Measurements from ENCODE around the gene TNFRSF4. TPM values are rescaled to one million over a fixed set of nuclear protein-coding genes. Genes with fewer than 3 reads are reported as not detected.

Gene TNFRSF4
- polyA plus RNA-seq, 5 donors = 2.0 to 5.8 (median 4.1) TPM

DNA sequence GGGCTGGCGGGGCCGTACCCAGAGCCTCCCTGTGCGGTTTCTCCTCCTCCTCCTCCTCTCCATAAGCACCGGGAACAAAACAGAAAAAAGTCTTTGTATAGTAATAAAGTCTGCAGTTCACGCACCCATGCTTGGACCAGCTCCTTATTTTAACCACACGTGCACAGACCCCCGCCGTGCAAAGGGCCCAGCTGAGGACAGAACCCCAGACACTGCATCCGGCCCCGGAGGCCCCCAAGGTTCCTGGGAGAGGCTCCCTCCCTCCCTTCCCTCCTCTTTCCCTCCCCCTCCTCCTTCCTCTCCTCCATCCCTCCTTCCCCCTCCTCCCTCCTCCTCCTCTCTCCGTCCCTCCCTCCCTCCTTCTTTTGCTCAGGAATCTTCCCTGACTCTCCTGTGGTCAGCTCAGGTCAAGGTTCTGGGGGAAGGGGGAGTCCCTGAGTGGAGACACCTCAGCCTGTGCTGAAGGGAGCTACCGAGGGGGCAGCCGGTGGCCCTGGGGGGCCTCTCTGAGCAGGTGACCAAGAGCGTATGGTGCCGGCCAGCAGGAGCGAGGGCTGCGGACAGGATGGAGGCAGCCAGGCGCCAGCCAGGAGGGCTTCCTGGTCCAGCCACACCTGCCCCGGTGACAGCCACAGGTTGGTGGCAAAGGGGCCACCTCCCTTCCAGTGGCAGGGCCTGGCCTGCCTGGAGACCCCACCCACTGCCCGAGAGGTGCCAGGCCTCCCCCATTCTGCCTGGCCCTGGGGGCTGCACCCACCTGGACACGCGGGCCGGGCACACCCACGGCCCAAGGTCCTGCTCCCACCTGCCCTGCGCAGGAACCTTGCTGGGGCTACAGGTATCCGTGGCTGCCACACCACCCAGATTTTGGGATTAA, 43.5 kb downstream of the TNFRSF4 start:
- no peak for DNase-seq

- DNase-seq = no peak
Observed at GRCh38 chr1:1169429-1170214, 44.3 kb downstream of the TNFRSF4 start.

GRCh38 chr1:1168451-1169411, 45.2 kb downstream of the TNFRSF4 start:
- DNase-seq = no peak

GRCh38 chr1:1167841-1168450, 46.0 kb downstream of the TNFRSF4 start:
- DNase-seq = no peak

- no peak for DNase-seq
Observed at GRCh38 chr1:1167398-1167821, 46.5 kb downstream of the TNFRSF4 start.

DNA sequence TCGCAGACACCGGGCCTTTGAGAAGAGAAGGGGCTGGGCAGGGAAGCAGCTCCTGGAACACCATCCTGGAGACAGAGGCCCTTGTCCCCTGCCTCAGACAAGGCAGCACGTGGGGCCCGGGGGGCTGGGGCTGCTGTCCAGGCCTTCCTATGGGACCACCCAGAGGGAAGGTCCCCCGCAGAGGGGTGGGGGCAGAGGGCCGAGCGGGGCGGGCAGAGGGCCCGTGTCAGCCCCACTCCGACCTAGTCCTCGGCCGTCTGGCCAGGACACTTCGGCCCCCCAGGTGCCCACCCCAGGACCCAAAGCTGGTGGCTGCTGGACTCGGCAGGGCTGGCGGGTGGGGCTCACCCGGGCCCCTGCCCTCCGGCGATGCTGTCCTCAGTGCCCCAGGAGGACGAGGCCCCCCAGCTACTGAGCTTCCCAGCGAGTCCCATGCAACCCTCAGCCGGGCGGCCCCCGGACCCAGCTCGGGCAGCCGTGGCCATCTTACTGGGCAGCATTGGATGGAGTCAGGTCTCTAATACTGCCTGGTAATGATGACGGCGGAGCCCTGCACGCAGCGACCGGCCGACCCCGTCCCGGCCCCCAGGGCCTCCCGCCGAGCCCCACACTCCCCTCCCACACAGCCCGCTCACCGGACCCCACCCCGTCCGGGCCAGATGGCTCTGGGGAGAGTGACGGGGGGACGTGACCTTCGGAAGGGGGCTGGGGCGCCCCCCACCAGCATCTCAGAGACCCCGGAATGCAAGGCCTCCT, 47.1 kb downstream of the TNFRSF4 start:
- no peak for DNase-seq

DNA sequence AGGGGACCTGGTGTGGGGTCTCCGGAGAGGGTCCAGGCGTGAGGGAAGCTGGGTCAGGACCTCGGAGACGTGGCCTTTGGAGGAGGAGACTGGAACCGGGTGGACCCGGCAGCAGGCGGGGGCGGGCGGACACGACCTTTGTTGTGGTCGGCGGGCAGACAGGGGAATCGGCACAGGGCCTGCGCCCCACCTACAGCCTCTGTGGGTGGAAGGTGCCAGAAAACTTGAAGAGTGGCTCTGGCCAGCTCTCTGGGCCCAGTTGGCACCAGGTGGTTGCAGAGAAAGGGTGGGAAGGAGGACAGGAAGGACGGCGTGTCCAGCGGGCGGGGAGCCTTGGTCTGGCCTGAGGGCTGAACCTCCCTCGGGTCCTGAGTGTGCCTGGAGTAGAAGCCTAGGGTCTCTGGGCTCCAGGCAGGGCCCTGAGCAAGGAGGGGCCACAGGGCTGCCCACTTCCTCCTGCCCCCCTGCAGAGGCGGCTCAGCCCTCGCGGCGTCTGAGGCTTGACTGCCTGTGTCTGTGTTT, 48.0 kb downstream of the TNFRSF4 start:
- no peak for DNase-seq

GRCh38 chr1:1165485-1165884, 48.5 kb downstream of the TNFRSF4 start:
- DNase-seq = no peak

- DNase-seq = no peak
Observed at GRCh38 chr1:1164701-1165451, 49.1 kb downstream of the TNFRSF4 start.

DNA sequence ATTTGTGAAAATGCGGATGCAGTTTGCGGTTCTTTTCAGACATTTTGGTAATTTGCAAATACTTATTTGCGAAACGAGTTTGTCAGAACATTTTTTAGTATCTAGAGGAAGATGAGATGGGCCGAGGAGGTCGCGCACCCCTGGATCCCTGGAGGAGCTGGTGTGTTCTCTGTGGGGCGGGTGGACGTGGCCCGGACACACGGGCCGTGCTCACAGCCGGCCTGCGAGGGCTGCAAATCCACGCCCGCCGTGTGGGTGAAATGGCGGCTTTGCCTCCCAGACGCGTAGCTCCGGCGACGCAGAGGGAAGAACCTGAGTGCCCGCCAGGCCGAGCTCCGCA, 49.6 kb downstream of the TNFRSF4 start:
- no peak for DNase-seq

DNA sequence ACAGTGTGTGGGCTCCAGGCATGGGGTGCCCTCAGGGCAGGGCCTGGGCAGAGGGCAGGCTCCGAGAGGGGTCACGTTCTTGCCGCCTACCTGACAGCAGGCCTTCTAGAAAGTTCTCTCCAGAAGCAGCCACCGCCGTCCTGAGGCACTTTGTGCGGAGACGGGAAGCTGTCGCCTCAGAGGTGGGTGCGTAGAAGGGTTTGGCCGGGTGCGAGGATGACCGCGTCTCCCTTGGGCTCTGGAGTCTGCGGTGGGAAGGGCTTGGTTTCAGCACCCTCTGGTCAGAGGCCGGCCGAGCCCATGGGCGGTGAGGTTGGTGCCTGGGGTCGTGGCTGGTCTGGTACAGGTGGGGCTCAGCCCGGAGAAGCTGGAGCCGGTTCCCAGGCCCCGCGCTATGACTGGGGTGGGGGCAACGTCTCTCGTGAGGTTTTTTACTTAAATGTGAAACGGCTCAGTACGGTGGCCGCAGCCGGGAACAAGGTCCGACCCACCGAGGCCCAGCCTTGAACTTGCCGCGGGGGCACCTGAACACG, 50.3 kb downstream of the TNFRSF4 start:
- no peak for DNase-seq

- peak; percentile 61 to 73 for DNase-seq
Observed at GRCh38 chr1:1162597-1163537, 51.1 kb downstream of the TNFRSF4 start.

DNA sequence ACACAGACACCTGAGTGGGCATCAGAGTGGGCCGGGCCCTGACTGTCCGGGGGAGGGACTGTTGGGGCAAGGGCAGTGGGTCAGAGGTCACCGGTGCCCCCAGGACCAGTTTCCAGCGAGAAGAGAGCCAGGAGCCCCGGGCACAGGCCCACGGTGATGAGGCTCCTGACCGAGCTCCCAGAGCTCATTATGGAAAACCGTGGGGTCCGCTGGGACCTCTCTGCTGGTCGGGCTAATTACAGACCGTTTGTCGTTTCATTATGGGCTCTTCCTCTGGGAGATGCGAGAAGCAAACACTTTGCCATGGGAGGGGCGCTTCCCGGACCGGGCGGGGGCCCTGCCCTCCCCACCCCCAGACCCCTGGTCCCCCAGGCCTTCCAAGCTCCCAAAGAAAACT, 52.3 kb downstream of the TNFRSF4 start:
- DNase-seq = no peak

Other genes starting within 250 kb of the TNFRSF4 start
- 1 to 10 TPM in 1 of 5 donors, under 1 TPM in 4; 0.24 to 1.1 (median 0.45) TPM for gene PLEKHN1, start 247.7 kb downstream of the TNFRSF4 start, polyA plus RNA-seq (ENCODE audit: insufficient read depth in 1 of 5, insufficient read length in 5 of 5, low replicate concordance in 1 of 5)
- gene PERM1, start 232.1 kb downstream of the TNFRSF4 start, polyA plus RNA-seq (ENCODE audit: insufficient read depth in 1 of 5, insufficient read length in 5 of 5, low replicate concordance in 1 of 5) = under 1 TPM; 0.14 to 0.55 (median 0.19) TPM
- gene HES4, start 214.1 kb downstream of the TNFRSF4 start, polyA plus RNA-seq (ENCODE audit: insufficient read depth in 1 of 5, insufficient read length in 5 of 5, low replicate concordance in 1 of 5) = 10 to 100 TPM in 2 of 5 donors, 1 to 10 TPM in 3; 4.9 to 17.7 (median 5.7) TPM
- gene ISG15, start 200.7 kb downstream of the TNFRSF4 start, polyA plus RNA-seq (ENCODE audit: insufficient read depth in 1 of 5, insufficient read length in 5 of 5, low replicate concordance in 1 of 5) = 10 to 100 TPM in 3 of 5 donors, 1 to 10 TPM in 2; 7.8 to 20.2 (median 11.1) TPM
- 100 to 1,000 TPM in 4 of 5 donors, 10 to 100 TPM in 1; 95.1 to 196 (median 121) TPM for gene AGRN, start 194.0 kb downstream of the TNFRSF4 start, polyA plus RNA-seq (ENCODE audit: insufficient read depth in 1 of 5, insufficient read length in 5 of 5, low replicate concordance in 1 of 5)
- under 1 TPM; 0.06 to 0.22 (median 0.13) TPM for gene RNF223, start 139.8 kb downstream of the TNFRSF4 start, polyA plus RNA-seq (ENCODE audit: insufficient read depth in 1 of 5, insufficient read length in 5 of 5, low replicate concordance in 1 of 5)
- 10 to 100 TPM in 2 of 5 donors, 1 to 10 TPM in 3; 6.8 to 17.5 (median 10.0) TPM for gene C1orf159, start 98.1 kb downstream of the TNFRSF4 start, polyA plus RNA-seq (ENCODE audit: insufficient read depth in 1 of 5, insufficient read length in 5 of 5, low replicate concordance in 1 of 5)
- 1 to 10 TPM in 4 of 5 donors, under 1 TPM in 1; 0.47 to 2.9 (median 1.7) TPM for gene TTLL10, start 40.3 kb downstream of the TNFRSF4 start, polyA plus RNA-seq (ENCODE audit: insufficient read depth in 1 of 5, insufficient read length in 5 of 5, low replicate concordance in 1 of 5)
- 1 to 10 TPM in 1 of 5 donors, under 1 TPM in 4; 0.28 to 1.4 (median 0.93) TPM for gene TNFRSF18, start 7.6 kb downstream of the TNFRSF4 start, polyA plus RNA-seq (ENCODE audit: insufficient read depth in 1 of 5, insufficient read length in 5 of 5, low replicate concordance in 1 of 5)
- gene SDF4, start 17.8 kb upstream of the TNFRSF4 start, polyA plus RNA-seq (ENCODE audit: insufficient read depth in 1 of 5, insufficient read length in 5 of 5, low replicate concordance in 1 of 5) = 100 to 1,000 TPM in 2 of 5 donors, 10 to 100 TPM in 3; 75.3 to 125 (median 89.3) TPM
- gene B3GALT6, start 18.1 kb upstream of the TNFRSF4 start, polyA plus RNA-seq (ENCODE audit: insufficient read depth in 1 of 5, insufficient read length in 5 of 5, low replicate concordance in 1 of 5) = 10 to 100 TPM; 13.1 to 25.0 (median 14.8) TPM
- 1 to 10 TPM in 1 of 5 donors, under 1 TPM in 4; 0.41 to 1.7 (median 0.58) TPM for gene C1QTNF12, start 32.6 kb upstream of the TNFRSF4 start, polyA plus RNA-seq (ENCODE audit: insufficient read depth in 1 of 5, insufficient read length in 5 of 5, low replicate concordance in 1 of 5)
- 10 to 100 TPM; 40.4 to 69.2 (median 49.8) TPM for gene UBE2J2, start 59.7 kb upstream of the TNFRSF4 start, polyA plus RNA-seq (ENCODE audit: insufficient read depth in 1 of 5, insufficient read length in 5 of 5, low replicate concordance in 1 of 5)
- gene SCNN1D, start 66.3 kb upstream of the TNFRSF4 start, polyA plus RNA-seq (ENCODE audit: insufficient read depth in 1 of 5, insufficient read length in 5 of 5, low replicate concordance in 1 of 5) = 10 to 100 TPM in 1 of 5 donors, 1 to 10 TPM in 4; 3.7 to 11.2 (median 8.6) TPM
- 10 to 100 TPM; 26.3 to 61.2 (median 38.8) TPM for gene ACAP3, start 93.8 kb upstream of the TNFRSF4 start, polyA plus RNA-seq (ENCODE audit: insufficient read depth in 1 of 5, insufficient read length in 5 of 5, low replicate concordance in 1 of 5)
- gene PUSL1, start 94.4 kb upstream of the TNFRSF4 start, polyA plus RNA-seq (ENCODE audit: insufficient read depth in 1 of 5, insufficient read length in 5 of 5, low replicate concordance in 1 of 5) = 10 to 100 TPM in 1 of 5 donors, 1 to 10 TPM in 4; 4.6 to 12.3 (median 6.4) TPM
- gene INTS11, start 110.5 kb upstream of the TNFRSF4 start, polyA plus RNA-seq (ENCODE audit: insufficient read depth in 1 of 5, insufficient read length in 5 of 5, low replicate concordance in 1 of 5) = 100 to 1,000 TPM; 102 to 144 (median 126) TPM
- gene CPTP, start 110.6 kb upstream of the TNFRSF4 start, polyA plus RNA-seq (ENCODE audit: insufficient read depth in 1 of 5, insufficient read length in 5 of 5, low replicate concordance in 1 of 5) = 10 to 100 TPM in 4 of 5 donors, 1 to 10 TPM in 1; 9.4 to 22.0 (median 12.4) TPM
- under 1 TPM; 0.24 to 0.88 (median 0.49) TPM for gene TAS1R3, start 117.1 kb upstream of the TNFRSF4 start, polyA plus RNA-seq (ENCODE audit: insufficient read depth in 1 of 5, insufficient read length in 5 of 5, low replicate concordance in 1 of 5)
- 10 to 100 TPM; 19.5 to 51.3 (median 29.9) TPM for gene DVL1, start 135.3 kb upstream of the TNFRSF4 start, polyA plus RNA-seq (ENCODE audit: insufficient read depth in 1 of 5, insufficient read length in 5 of 5, low replicate concordance in 1 of 5)
- gene MXRA8, start 144.4 kb upstream of the TNFRSF4 start, polyA plus RNA-seq (ENCODE audit: insufficient read depth in 1 of 5, insufficient read length in 5 of 5, low replicate concordance in 1 of 5) = 100 to 1,000 TPM; 108 to 164 (median 155) TPM
- 10 to 100 TPM; 36.5 to 88.5 (median 46.3) TPM for gene AURKAIP1, start 161.1 kb upstream of the TNFRSF4 start, polyA plus RNA-seq (ENCODE audit: insufficient read depth in 1 of 5, insufficient read length in 5 of 5, low replicate concordance in 1 of 5)
- 100 to 1,000 TPM; 256 to 387 (median 327) TPM for gene CCNL2, start 185.2 kb upstream of the TNFRSF4 start, polyA plus RNA-seq (ENCODE audit: insufficient read depth in 1 of 5, insufficient read length in 5 of 5, low replicate concordance in 1 of 5)
- gene MRPL20, start 193.1 kb upstream of the TNFRSF4 start, polyA plus RNA-seq (ENCODE audit: insufficient read depth in 1 of 5, insufficient read length in 5 of 5, low replicate concordance in 1 of 5) = 100 to 1,000 TPM in 3 of 5 donors, 10 to 100 TPM in 2; 88.3 to 150 (median 104) TPM
- 10 to 100 TPM; 22.2 to 46.8 (median 35.6) TPM for gene ANKRD65, start 207.1 kb upstream of the TNFRSF4 start, polyA plus RNA-seq (ENCODE audit: insufficient read depth in 1 of 5, insufficient read length in 5 of 5, low replicate concordance in 1 of 5)
- 100 to 1,000 TPM in 1 of 5 donors, 10 to 100 TPM in 4; 39.8 to 147 (median 63.9) TPM for gene VWA1, start 221.5 kb upstream of the TNFRSF4 start, polyA plus RNA-seq (ENCODE audit: insufficient read depth in 1 of 5, insufficient read length in 5 of 5, low replicate concordance in 1 of 5)
- 1 to 10 TPM; 2.1 to 4.0 (median 3.3) TPM for gene ATAD3C, start 235.5 kb upstream of the TNFRSF4 start, polyA plus RNA-seq (ENCODE audit: insufficient read depth in 1 of 5, insufficient read length in 5 of 5, low replicate concordance in 1 of 5)